ENCODE results near the gene ADARB1. TPM values are rescaled to one million over a fixed set of nuclear protein-coding genes. Genes with fewer than 3 reads are reported as not detected.

ADARB1 gene
- total RNA-seq, 1 experiment from 2014 or later, result 7.9 TPM

DNA sequence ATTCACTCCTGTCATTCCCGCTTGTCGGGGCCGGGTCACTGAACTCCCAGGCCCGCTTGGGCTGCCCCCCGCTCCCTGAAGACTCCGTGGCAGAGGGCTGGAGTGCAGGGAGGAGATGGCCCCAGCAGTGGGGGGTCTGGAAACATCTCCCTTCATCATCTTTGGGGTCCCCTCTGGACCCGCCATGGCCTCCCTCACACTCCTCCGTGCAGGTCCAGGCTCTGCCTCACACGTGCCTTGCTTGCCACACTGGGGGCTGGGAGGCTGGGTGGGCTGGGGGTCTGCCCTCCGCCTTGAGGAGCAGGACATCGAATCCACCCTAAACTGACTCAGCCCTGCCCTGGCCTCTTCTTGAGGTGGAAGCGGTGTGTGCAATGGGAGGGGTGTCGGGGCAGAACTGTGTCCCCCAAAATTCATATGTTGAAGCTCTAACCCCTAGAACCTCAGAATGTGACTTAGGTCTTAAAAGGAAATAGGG lies 178.1 kb downstream of the ADARB1 start:
- Histone ChIP-seq H3K27me3 (replicated peaks) (peaks cover 14% of the 10 kb centered on the region), H3K9me3 (replicated peaks) (no peaks in the 10 kb centered on the region), H3K4me1 (replicated peaks) (peaks cover 15% of the 10 kb centered on the region), H3K27ac (no peak overlapping the region), H3K36me3 (no peaks in the 10 kb centered on the region), H3K4me3 (no peak overlapping the region)
- DNase-seq (ENCODE audit: low read depth in 1 of 2, low spot score in 2 of 2), result no peak

DNA sequence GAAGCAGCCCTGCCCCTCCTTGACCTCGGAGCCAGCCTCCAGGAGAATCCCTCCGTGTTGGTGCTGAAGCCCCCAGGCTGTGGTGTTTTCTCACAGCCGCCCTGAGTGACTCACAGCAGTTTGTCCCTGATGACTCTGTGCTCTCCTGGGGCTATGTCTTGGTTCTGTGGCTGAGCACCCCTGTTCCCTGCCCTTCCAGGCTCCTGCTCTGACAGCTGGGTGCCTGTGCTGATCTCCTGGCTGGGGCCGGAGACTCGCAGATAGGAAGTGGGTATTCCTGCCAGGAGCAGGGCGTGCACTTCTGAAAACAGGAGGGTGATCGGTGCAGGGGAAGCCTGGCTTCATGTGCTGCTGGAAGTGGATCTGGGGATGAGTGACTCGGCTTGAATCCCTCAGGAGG lies 178.8 kb downstream of the ADARB1 start:
- H3K4me1 ChIP-seq (replicated peaks), result peaks cover 15% of the 10 kb centered on the region
- peaks cover 21% of the 10 kb centered on the region for H3K27me3 ChIP-seq (replicated peaks)
- peak in 1 of 2 experiments; percentile 34 for DNase-seq (ENCODE audit: low read depth in 1 of 2, low spot score in 2 of 2)
- H3K4me3 ChIP-seq, result no peak overlapping the region
- H3K9me3 ChIP-seq (replicated peaks), result no peaks in the 10 kb centered on the region
- no peak overlapping the region for H3K27ac ChIP-seq
- no peaks in the 10 kb centered on the region for H3K36me3 ChIP-seq

DNA sequence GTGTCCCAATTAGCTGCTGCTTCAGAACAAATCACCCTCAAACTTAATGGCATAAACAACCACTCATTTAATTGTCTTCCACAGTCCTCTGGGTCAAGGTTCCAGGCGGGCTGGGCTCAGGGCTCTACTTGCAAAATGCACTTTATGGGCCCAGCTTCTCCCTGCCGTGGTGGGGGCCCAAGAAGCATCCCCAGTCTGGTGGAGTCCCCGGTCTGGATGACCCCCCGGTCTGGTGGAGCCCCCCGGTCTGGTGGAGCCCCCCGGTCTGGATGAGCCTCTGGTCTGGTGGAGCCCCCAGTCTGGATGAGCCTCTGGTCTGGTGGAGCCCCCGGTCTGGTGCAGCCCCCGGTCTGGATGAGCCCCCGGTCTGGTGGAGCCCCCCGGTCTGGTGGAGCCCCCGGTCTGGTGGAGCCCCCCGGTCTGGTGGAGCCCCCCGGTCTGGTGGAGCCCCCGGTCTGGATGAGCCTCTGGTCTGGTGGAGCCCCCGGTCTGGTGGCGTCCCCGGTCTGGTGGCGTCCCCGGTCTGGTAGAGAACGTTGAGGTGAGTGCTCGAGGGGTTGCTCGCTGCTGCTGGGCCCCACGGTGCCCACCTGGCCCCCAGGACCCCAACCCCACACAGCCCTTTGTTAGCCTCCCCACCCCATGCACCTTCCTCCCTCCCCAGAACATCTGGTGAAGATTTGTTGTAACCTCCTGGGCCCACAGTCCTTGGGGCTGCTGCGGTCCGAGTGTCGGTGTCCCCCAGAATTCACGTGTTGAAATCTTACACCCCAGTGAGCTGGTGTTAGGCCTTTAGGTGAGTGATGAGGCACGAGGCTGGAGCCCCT lies 179.5 kb downstream of the ADARB1 start:
- no peak overlapping the region for H3K4me3 ChIP-seq
- peaks cover 28% of the 10 kb centered on the region for H3K27me3 ChIP-seq (replicated peaks)
- no peaks in the 10 kb centered on the region for H3K36me3 ChIP-seq
- no peak for DNase-seq (ENCODE audit: low read depth in 1 of 2, low spot score in 2 of 2)
- no peak overlapping the region for H3K27ac ChIP-seq
- H3K9me3 ChIP-seq (replicated peaks), result no peaks in the 10 kb centered on the region
- H3K4me1 ChIP-seq (replicated peaks), result peaks cover 11% of the 10 kb centered on the region

DNA sequence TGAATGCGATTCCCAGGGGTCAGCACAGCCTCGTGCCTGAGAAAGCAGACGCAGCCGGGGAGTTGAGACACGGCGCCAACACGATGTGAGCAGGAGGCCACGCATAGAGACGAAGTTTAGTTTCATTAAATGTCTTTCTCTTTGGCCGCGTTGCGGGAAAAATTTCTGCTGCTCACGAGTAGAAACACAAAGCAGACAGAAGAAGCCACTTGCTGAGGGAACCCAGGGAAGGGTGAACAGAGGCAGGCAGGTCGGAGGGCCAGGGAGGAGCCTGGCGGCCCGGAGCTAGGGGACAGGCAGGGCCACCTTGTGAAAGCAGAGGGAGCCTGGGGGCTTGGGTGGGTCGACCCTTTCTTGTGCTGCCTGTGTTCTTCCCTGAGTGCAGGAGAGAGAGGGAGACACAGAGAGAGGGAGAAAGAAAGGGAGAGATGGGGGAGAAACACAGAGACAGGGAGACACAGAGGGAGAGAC lies 180.1 kb downstream of the ADARB1 start:
- DNase-seq (ENCODE audit: low read depth in 1 of 2, low spot score in 2 of 2), result no peak
- H3K4me1 ChIP-seq (replicated peaks), result peaks cover 8% of the 10 kb centered on the region
- peaks cover 32% of the 10 kb centered on the region for H3K27me3 ChIP-seq (replicated peaks)
- H3K9me3 ChIP-seq (replicated peaks), result no peaks in the 10 kb centered on the region
- H3K4me3 ChIP-seq, result no peak overlapping the region
- no peak overlapping the region for H3K27ac ChIP-seq
- H3K36me3 ChIP-seq, result no peaks in the 10 kb centered on the region

DNA sequence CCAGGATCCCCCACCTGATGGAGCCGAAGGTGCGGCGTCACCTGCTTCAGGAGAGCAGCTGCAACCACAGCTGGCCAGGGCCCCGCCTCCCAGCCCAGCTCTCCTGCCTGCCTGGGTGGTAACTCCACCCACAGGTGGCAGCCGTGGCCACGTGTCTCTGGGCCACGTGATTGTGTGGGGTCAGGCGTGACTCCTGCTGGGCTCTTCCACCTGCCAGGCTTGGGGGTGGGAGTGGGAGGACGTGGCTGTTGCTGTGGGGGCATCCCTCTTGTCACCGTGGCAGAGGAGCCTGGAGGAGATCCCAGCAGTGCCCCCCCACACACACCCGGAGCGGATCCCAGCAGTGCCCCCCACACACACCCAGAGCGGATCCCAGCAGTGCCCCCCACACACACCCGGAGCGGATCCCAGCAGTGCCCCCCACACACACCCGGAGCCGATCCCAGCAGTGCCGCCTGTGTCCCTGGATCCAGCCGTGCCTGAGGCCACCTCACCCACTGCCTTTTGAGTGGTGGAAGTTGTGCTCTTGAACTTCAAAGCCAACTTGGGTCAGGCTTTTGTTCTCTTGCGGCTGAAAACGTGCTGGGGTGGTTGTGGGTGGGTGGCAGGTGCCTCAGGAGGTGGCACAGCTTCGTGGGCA lies 181.1 kb downstream of the ADARB1 start:
- Histone ChIP-seq H3K4me3 (no peak overlapping the region), H3K9me3 (replicated peaks) (no peaks in the 10 kb centered on the region), H3K27ac (no peak overlapping the region), H3K27me3 (replicated peaks) (peaks cover 32% of the 10 kb centered on the region), H3K36me3 (no peaks in the 10 kb centered on the region), H3K4me1 (replicated peaks) (peaks cover 8% of the 10 kb centered on the region)
- DNase-seq (ENCODE audit: low read depth in 1 of 2, low spot score in 2 of 2), result no peak

DNA sequence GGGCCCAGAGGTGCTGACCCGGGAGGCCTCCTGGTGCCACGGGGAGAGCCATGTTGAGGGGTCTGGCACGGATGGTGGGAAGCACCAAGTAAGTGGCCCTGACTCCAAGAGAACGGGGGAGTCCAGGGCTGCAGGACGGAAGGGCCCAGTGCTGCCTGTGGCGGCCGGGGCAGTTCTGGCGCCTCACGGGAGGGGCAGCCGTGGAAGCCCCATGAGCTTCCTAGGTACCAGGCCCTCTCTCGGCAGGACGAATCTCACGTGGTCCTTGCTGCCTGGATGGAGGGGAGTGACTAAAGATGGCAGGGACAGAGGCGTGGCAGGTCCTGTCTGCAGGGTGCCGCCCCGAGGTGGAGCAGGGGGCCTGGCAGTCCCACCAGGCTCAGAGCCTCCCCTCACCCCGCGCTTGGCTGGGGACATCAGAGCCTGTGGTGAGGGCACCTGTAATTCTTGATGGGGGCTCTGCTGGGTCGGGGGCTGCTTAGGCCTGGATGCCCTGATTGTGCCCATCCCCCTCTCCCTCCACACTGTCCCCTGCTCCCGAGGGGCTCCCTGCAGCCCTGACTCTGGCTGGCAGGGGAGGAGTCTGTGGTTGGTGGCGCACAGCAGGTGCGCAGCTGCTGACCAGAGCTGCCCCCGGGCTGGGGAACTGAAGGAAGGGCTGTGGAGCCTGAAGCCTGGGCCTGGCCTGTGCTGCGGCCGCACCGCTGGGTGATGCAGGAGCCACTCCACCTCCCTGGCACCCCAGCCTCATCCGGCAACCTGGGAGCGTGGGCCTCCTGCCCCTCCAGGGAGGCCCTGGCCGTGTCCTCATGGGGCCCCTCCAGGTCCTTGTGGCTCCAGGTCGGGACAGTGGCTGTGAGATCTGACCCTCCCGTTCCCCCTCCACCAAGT lies 181.9 kb downstream of the ADARB1 start:
- no peak overlapping the region for H3K27ac ChIP-seq
- peaks cover 32% of the 10 kb centered on the region for H3K27me3 ChIP-seq (replicated peaks)
- no peaks in the 10 kb centered on the region for H3K9me3 ChIP-seq (replicated peaks)
- H3K36me3 ChIP-seq, result no peaks in the 10 kb centered on the region
- peak in 1 of 2 experiments; percentile 42 for DNase-seq (ENCODE audit: low read depth in 1 of 2, low spot score in 2 of 2)
- no peak overlapping the region for H3K4me3 ChIP-seq
- peaks cover 8% of the 10 kb centered on the region for H3K4me1 ChIP-seq (replicated peaks)

DNA sequence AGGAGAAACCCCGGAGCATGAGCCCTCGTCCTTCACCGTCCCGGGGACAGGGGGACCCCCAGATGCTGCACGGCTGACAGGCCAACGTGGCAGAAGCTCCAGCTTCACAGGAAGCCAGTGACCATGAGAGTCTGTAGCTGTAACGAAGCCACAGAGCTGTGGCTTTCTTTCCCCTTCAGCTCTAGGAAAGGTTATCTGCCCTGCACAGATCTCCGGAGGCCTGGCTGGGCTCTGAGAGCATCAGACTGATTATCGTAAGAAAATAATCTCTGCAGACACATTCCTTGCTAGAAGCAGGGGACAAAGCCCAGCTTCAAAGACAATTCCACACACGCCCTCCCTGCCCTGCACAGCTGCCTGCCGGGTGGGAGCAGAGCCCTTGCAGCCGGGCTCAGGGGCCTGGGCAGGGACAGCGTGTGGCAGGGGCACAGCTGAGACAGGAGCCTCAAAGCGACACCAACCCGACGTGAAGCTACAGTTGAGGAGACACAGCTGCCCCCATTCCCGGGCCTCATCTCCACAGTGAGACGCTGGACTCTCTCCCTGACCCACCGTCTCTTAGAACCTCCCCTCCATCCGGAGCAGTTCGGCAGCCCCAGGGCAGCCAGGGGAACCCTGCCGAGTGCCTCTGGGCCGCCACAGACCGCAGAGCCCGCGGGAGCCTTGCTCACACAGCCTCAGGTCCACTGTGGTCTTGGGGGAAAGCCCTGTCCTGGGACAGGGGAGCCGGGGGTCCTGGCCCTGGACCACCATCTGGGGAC lies 182.7 kb downstream of the ADARB1 start:
- Histone ChIP-seq H3K9me3 (replicated peaks) (no peaks in the 10 kb centered on the region), H3K4me3 (no peak overlapping the region), H3K27ac (no peak overlapping the region), H3K36me3 (peaks cover 3% of the 10 kb centered on the region; the same call in 1 of the 2 replicates), H3K27me3 (replicated peaks) (peaks cover 32% of the 10 kb centered on the region), H3K4me1 (replicated peaks) (peaks cover 8% of the 10 kb centered on the region)
- no peak for DNase-seq (ENCODE audit: low read depth in 1 of 2, low spot score in 2 of 2)

DNA sequence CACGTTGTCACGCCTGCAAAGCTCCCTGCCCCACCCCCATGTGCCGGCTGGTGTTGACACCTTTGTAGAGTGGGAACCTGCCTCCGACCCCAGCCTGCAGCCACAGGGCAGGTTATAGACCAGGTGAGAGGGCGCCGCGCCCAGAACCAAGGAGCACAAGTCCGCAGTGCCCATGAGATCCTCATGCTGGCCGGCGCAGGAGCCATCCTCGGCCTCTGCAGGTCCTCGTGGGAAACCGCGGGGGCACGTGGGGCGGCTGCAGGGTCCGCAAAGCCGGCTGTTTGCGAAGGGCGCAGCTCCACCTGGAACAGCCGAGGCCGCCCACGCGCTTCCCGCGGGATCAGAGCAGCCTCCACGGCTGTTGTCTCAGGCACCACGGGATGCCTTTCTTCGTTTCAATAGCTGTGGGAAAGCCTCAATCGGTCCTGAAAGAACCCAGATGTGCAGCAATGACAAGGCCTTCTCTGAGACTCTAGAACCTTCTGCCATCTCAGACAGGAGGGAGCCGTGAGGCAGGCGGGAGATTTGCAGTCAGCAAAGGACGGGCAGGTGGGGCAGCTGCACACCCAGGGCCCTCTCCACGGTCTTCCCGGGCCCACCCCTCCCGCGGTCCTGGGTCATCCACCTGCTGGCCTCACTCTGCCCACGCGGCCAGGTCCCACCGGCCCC lies 183.4 kb downstream of the ADARB1 start:
- Histone ChIP-seq H3K36me3 (peaks cover 3% of the 10 kb centered on the region; the same call in 1 of the 2 replicates), H3K4me1 (replicated peaks) (peaks cover 8% of the 10 kb centered on the region), H3K9me3 (replicated peaks) (no peaks in the 10 kb centered on the region), H3K27me3 (replicated peaks) (peaks cover 32% of the 10 kb centered on the region), H3K27ac (no peak overlapping the region), H3K4me3 (no peak overlapping the region)
- DNase-seq (ENCODE audit: low read depth in 1 of 2, low spot score in 2 of 2), result peak in 1 of 2 experiments; percentile 42

DNA sequence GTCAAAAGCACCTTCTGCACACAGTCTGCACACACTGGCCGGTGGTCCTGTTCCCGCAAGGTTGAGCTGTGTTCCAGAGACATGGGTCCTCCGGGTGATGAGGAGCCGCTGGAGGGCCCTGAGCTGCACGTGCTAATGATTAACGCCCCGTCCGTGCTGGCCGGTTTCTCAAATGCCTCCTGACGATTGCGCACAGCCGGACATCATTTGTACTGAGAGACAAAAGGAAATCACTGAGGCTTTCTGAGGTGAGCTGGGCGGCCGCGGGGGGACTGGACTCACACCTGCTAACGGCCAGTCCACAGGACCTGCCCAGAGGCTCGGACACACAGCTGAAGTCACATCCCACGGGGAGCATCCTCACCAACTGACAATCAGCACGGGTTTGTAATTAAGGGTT lies 184.1 kb downstream of the ADARB1 start:
- H3K27me3 ChIP-seq (replicated peaks), result peaks cover 32% of the 10 kb centered on the region
- peaks cover 10% of the 10 kb centered on the region for H3K36me3 ChIP-seq
- DNase-seq (ENCODE audit: low read depth in 1 of 2, low spot score in 2 of 2), result peak in 1 of 2 experiments; percentile 36
- no peak overlapping the region for H3K27ac ChIP-seq
- H3K4me3 ChIP-seq, result no peak overlapping the region
- peaks cover 1% of the 10 kb centered on the region for H3K4me1 ChIP-seq (replicated peaks)
- H3K9me3 ChIP-seq (replicated peaks), result no peaks in the 10 kb centered on the region

DNA sequence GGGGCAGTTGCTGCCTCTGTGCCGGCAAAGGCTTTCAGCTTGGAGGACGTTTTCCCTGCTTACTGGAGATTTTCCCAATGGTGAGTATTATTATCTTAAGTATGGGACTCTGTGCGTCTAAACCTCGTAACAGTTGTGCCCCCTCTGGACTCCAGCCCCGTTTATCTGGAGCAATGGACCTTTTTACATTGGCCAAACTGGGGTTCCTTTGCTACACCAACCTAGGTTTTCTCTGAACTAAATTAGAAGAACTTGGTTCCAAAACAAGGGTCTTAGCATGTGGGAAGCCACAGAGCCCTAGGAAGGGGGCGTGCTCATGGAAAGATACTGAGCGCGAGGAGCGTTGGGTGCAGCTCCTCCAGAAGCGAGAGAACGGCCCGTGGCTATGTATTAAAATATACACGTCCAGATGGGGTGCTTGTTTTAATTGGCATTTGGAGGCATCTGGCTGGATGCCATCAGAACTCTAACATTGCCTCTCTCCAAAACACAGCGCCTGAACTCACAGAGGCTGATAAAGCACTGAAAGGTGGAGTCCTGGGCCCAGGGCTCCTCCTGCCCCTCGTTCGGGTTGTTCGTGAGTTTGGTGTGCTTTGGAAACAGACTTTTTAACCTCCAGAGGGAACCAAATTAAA lies 184.9 kb downstream of the ADARB1 start:
- no peaks in the 10 kb centered on the region for H3K4me1 ChIP-seq (replicated peaks)
- no peaks in the 10 kb centered on the region for H3K9me3 ChIP-seq (replicated peaks)
- no peak for DNase-seq (ENCODE audit: low read depth in 1 of 2, low spot score in 2 of 2)
- H3K4me3 ChIP-seq, result no peak overlapping the region
- no peak overlapping the region for H3K27ac ChIP-seq
- H3K36me3 ChIP-seq, result peaks cover 17% of the 10 kb centered on the region
- H3K27me3 ChIP-seq (replicated peaks), result peaks cover 32% of the 10 kb centered on the region

DNA sequence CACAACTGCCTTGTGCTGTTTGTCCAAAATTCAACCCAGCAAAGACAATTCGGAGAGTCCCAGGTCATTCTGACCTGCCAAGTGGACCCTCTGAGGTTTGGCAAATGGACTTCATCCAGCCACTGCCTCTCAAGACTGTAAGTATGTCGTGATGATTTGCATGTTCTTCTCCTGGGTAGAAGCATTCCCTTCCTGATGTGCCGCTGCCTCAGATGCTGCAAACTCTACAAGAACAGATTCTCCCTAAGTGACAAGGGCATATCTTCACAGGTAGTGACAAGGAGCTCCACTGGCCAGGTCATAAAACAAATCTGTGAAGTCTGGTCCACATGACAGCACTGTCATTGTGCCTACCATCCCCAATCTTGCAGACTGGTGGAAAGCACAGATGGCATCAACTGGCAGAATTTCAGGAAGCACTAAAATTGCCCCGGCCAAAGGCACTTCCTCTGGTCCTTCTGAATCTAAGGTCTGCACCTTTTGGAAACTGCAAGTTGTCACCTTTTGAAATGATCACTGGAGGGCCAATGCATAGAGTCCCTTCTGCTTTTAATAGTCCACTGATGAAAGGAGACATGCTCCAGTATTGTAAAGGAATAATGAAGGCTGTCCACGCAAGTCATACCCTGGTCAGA lies 185.9 kb downstream of the ADARB1 start:
- Histone ChIP-seq H3K4me1 (replicated peaks) (no peaks in the 10 kb centered on the region), H3K4me3 (no peak overlapping the region), H3K27ac (no peak overlapping the region), H3K9me3 (replicated peaks) (no peaks in the 10 kb centered on the region), H3K36me3 (peaks cover 24% of the 10 kb centered on the region), H3K27me3 (replicated peaks) (peaks cover 26% of the 10 kb centered on the region)
- no peak for DNase-seq (ENCODE audit: low read depth in 1 of 2, low spot score in 2 of 2)

DNA sequence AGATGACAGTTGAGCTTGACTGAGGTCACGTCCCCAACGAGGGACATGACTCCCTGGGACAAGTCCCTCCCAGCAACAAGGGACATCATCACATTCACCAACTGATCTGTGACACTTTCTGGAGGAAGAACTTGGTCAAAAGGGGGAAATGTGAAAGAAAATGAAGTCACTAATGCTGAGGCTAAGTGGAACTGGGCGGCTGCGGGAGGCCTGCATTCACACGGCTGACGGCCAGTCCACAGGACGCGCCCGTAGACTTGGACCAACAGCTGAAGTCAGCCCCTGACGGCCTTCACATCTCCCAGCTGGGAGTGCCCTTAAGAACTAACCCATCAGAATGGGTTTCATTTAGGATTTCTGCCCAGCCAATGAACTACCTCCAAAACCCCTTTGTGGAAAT lies 186.7 kb downstream of the ADARB1 start:
- Histone ChIP-seq H3K27ac (no peak overlapping the region), H3K36me3 (peaks cover 32% of the 10 kb centered on the region), H3K27me3 (replicated peaks) (peaks cover 26% of the 10 kb centered on the region), H3K9me3 (replicated peaks) (no peaks in the 10 kb centered on the region), H3K4me3 (no peak overlapping the region), H3K4me1 (replicated peaks) (no peaks in the 10 kb centered on the region)
- DNase-seq (ENCODE audit: low read depth in 1 of 2, low spot score in 2 of 2), result no peak
